ENCODE data around the gene CAPN13.

DNA sequence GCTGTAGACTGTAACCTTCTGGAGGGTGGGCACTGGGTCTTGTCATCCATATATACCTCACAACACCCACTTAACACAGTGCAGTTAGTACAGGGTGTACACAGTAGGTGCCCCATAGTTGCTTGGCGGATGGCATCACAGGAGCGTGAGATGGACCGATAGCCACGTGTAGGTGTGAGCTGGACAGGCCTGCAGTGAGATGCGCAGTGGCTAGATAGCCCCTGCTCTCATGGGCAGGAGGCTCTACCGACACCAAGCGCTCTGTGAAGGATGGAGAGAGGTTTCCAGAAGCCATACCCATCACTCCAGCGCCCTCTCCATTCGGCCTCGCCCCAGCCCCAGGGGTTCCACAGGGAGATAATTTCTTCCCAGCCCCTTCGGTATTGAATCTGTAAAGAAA is 49.5 kb downstream of the CAPN13 start:
- no peak for TF ChIP-seq POLR2A (IDR thresholded peaks at IDR 0.05)
- TF ChIP-seq, protein P1, sequence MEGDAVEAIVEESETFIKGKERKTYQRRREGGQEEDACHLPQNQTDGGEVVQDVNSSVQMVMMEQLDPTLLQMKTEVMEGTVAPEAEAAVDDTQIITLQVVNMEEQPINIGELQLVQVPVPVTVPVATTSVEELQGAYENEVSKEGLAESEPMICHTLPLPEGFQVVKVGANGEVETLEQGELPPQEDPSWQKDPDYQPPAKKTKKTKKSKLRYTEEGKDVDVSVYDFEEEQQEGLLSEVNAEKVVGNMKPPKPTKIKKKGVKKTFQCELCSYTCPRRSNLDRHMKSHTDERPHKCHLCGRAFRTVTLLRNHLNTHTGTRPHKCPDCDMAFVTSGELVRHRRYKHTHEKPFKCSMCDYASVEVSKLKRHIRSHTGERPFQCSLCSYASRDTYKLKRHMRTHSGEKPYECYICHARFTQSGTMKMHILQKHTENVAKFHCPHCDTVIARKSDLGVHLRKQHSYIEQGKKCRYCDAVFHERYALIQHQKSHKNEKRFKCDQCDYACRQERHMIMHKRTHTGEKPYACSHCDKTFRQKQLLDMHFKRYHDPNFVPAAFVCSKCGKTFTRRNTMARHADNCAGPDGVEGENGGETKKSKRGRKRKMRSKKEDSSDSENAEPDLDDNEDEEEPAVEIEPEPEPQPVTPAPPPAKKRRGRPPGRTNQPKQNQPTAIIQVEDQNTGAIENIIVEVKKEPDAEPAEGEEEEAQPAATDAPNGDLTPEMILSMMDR (IDR thresholded peaks at IDR 0.05) = no peak

All from esophagus squamous epithelium (tissue), 4 donors.